K562 (cell line): ENCODE measurements around the gene TCP10L. TPM values are rescaled to one million over a fixed set of nuclear protein-coding genes. Genes with fewer than 3 reads are reported as not detected.

Experiments used
- ATAC-seq: fragments of 200-7000 bp; cut with Tn5 transposase; 3 replicates; pipeline ENCODE4 v1.9.1; 2020; ENCODE audit warnings: moderate library complexity
- BruUV-seq: library from RNA; stranded (reverse); fragments of 400-500 nt; replicated peaks from 2 replicates; lab custom pipeline; 2021; lab: Mats Ljungman, UMichigan
- CTCF ChIA-PET: fragments of 300-600 bp; formaldehyde crosslinking; extraction: SDS; loops from one replicate; lab custom pipeline; 2021; ENCODE audit warnings: low intra/inter-chr PET ratio; lab: Yijun Ruan, JAX
- POLR2A ChIA-PET: fragments of 300-600, 350-650 bp; sonication (Branson Sonifier 250); formaldehyde crosslinking; extraction: SDS; loops from one replicate; lab custom pipeline; 2021; ENCODE audit warnings: antibody characterized with exemption, inconsistent platforms; lab: Yijun Ruan, JAX
- DNase-seq, 4 experiments: peaks; one replicate each; pipeline versions ENCODE4 v3.0.0 to v3.0.0-alpha.2; 2011 to 2018; ENCODE audit warnings: low spot score in 3 of 4, mixed read lengths in 3 of 4; ENCODE audit errors: extremely low read depth in 1 of 4
- FAIRE-seq: peaks from 2 replicates; lab custom pipeline; 2011; peaks lifted over from hg19 to GRCh38; lab: Jason Lieb, UNC
- H2AFZ ChIP-seq: 2 replicates; pipeline ENCODE4 v1.6.0; 2011; ENCODE audit warnings: low read depth, low read length, control low read depth, inconsistent platforms
- H3K27ac ChIP-seq: fragments of 200-600 bp; 3 replicates; pipeline ENCODE4 v1.8.0; 2011; ENCODE audit warnings: low read depth, mild to moderate bottlenecking, control low read depth, inconsistent platforms, low read length, moderate library complexity, mixed read lengths; ENCODE audit errors: extremely low read depth
- H3K27me3 ChIP-seq, 2 experiments: fragments of 300-600 bp in 1 of 2; 2 replicates in 1 of 2; 3 replicates in 1 of 2; pipeline versions ENCODE4 v1.6.0 to v1.8.0; 2011; ENCODE audit warnings: inconsistent platforms in 2 of 2, low read length in 2 of 2, mild to moderate bottlenecking in 1 of 2, mixed read lengths in 1 of 2, moderate library complexity in 1 of 2; ENCODE audit not compliant: control insufficient read depth in 2 of 2, insufficient read depth in 2 of 2
- H3K36me3 ChIP-seq: fragments of 300-600 bp; 3 replicates; pipeline ENCODE4 v1.8.0; 2011; ENCODE audit warnings: mild to moderate bottlenecking, low read length, inconsistent platforms; ENCODE audit not compliant: control insufficient read depth, insufficient read depth
- H3K4me1 ChIP-seq, 2 experiments: fragments of 200-600 bp in 1 of 2; replicated peaks in 1 of 2; 2 replicates in 1 of 2; 3 replicates in 1 of 2; pipeline versions ENCODE4 v1.5.1 to v1.8.0; 2011; ENCODE audit warnings: inconsistent platforms in 2 of 2, low read length in 2 of 2, mild to moderate bottlenecking in 1 of 2, mixed read lengths in 1 of 2, moderate library complexity in 1 of 2; ENCODE audit not compliant: control insufficient read depth in 2 of 2, insufficient read depth in 2 of 2
- H3K4me2 ChIP-seq: 2 replicates; pipeline ENCODE4 v1.6.1; 2011; ENCODE audit warnings: low read length, control low read depth, inconsistent platforms, mixed read lengths; ENCODE audit not compliant: insufficient read depth
- H3K4me3 ChIP-seq: fragments of 200-600 bp; sonication (generic), shearing (Covaris generic); 2 replicates; pipeline ENCODE4 v1.5.1; 2016; ENCODE audit warnings: control low read depth, inconsistent platforms
- H3K79me2 ChIP-seq: fragments of 200-600 bp; 3 replicates; pipeline ENCODE4 v1.8.0; 2011; ENCODE audit warnings: low read length, inconsistent platforms; ENCODE audit not compliant: control insufficient read depth, insufficient read depth
- H3K9ac ChIP-seq, 2 experiments: 2 replicates each; pipeline versions ENCODE4 v1.6.0 to v1.6.1; 2011; ENCODE audit warnings: low read depth in 2 of 2, low read length in 2 of 2, control low read depth in 1 of 2, inconsistent platforms in 1 of 2, mild to moderate bottlenecking in 1 of 2, mixed read lengths in 1 of 2; ENCODE audit not compliant: insufficient read depth in 1 of 2
- H3K9me1 ChIP-seq: one replicate; pipeline ENCODE4 v1.6.0; 2011; ENCODE audit warnings: inconsistent platforms, mild to moderate bottlenecking, low read length, moderate library complexity; ENCODE audit not compliant: control insufficient read depth, insufficient read depth
- H3K9me3 ChIP-seq: replicated peaks from 2 replicates; pipeline ENCODE4 v1.5.1; 2011; ENCODE audit warnings: low read depth, low read length, inconsistent platforms; ENCODE audit not compliant: control insufficient read depth, insufficient read depth
- H4K20me1 ChIP-seq: replicated peaks from 2 replicates; pipeline ENCODE4 v1.6.1; 2011; ENCODE audit warnings: low read length, inconsistent platforms, mixed read lengths; ENCODE audit not compliant: control insufficient read depth, insufficient read depth
- CREB5 ChIP-seq: fragments of 250-450 bp; sonication (Bioruptor Pico); IDR thresholded peaks from 2 replicates; pipeline ENCODE4 v1.5.0; 2020; ENCODE audit warnings: mild to moderate bottlenecking
- ELF4 ChIP-seq: fragments of 450-650 bp; formaldehyde crosslinking; IDR thresholded peaks from 2 replicates; pipeline ENCODE4 v1.4.0; 2022; ENCODE audit warnings: missing genetic modification characterization
- FOXK2 ChIP-seq, 2 experiments: fragments of 450-650 bp; IDR thresholded peaks in 1 of 2; conservative IDR thresholded peaks in 1 of 2; 2 replicates each; pipeline ENCODE4 v1.6.1; 2016; ENCODE audit warnings: low read depth in 2 of 2, mild to moderate bottlenecking in 1 of 2
- HDAC8 ChIP-seq: fragments of 450-650 bp; IDR thresholded peaks from 2 replicates; pipeline ENCODE4 v1.6.1; 2016; ENCODE audit warnings: mild to moderate bottlenecking, missing genetic modification characterization, moderate library complexity, missing compliant biosample characterization
- HNRNPL ChIP-seq: fragments of 200-400 bp; formaldehyde crosslinking; IDR thresholded peaks from 2 replicates; pipeline ENCODE4 v1.6.1; 2017; ENCODE audit warnings: low read depth, mild to moderate bottlenecking, low read length
- KLF13 ChIP-seq: fragments of 450-650 bp; IDR thresholded peaks from 2 replicates; pipeline ENCODE4 v1.6.1; 2016; ENCODE audit warnings: missing genetic modification characterization, low read depth, mild to moderate bottlenecking, missing compliant biosample characterization, moderate library complexity, borderline replicate concordance
- KLF6 ChIP-seq: fragments of 250-450 bp; sonication (Bioruptor Pico); IDR thresholded peaks from 2 replicates; pipeline ENCODE4 v1.4.0; 2020; ENCODE audit warnings: mild to moderate bottlenecking, moderate library complexity, borderline replicate concordance
- PTRF ChIP-seq: fragments of 450-650 bp; IDR thresholded peaks from 2 replicates; pipeline ENCODE4 v1.6.1; 2016; ENCODE audit warnings: mild to moderate bottlenecking, missing genetic modification characterization, missing compliant biosample characterization
- SPI1 ChIP-seq: IDR thresholded peaks from 2 replicates; pipeline ENCODE4 v1.6.1; 2011; ENCODE audit warnings: low read depth, low read length, control low read depth, borderline replicate concordance
- STAT6 ChIP-seq: sonication (generic); formaldehyde crosslinking; IDR thresholded peaks from 2 replicates; pipeline ENCODE4 v1.8.1; 2023; ENCODE audit warnings: mild to moderate bottlenecking, missing genetic modification reagents
- TRIM28 ChIP-seq: fragments of 450-650 bp; IDR thresholded peaks from 2 replicates; pipeline ENCODE4 v1.6.1; 2017
- ZNF24 ChIP-seq: fragments of 450-650 bp; IDR thresholded peaks from 2 replicates; pipeline ENCODE4 v1.6.1; 2016
- WGBS: fragments of 100-300 bp; shearing (Covaris generic); methylation state at CpG from one replicate; pipeline ENCODE4 v1.1.6; 2016; ENCODE audit warnings: low coverage, mixed read lengths; ENCODE audit not compliant: insufficient coverage; ENCODE audit errors: missing lambda C conversion rate; 5-methylcytosine and 5-hydroxymethylcytosine counted together
- in situ Hi-C: fragments of 300-500 bp; cut with MboI; formaldehyde crosslinking; loops from 4 replicates; pipeline ENCODE4 v1.15.0; 2018; ENCODE audit warnings: inconsistent platforms, mixed read lengths
- intact Hi-C: fragments of 100-400 bp; cut with micrococcal nuclease; formaldehyde crosslinking; loops from 2 replicates; pipeline ENCODE4 v1.14.2; 2022
- polyA plus RNA-seq, 8 experiments: library from polyadenylated mRNA; depleted of rRNA in 4 of 8; stranded (reverse) in 5 of 8; unstranded in 3 of 8; fragments of >200 nt; fragmentation: Nextera tagmentation in 2 of 8; fragmentation: Illumina TruSeq in 1 of 8; extraction: Ambion mirVana in 2 of 8; extraction: Trizol in 1 of 8; gene quantifications; 2 replicates each; pipeline versions ENCODE4 v1.2.1 to v1.2.3, GENCODE V29; 2011 to 2014; ENCODE audit warnings: inconsistent platforms in 1 of 8, missing spikeins in 1 of 8
- total RNA-seq, 7 experiments: library from RNA; depleted of rRNA in 6 of 7; stranded (reverse); fragments of >200 nt in 6 of 7; fragmentation: Illumina TruSeq in 2 of 7; extraction: Trizol in 2 of 7; gene quantifications; 2 replicates each; pipeline versions ENCODE4 v1.2.1 to v1.2.3, GENCODE V29; 2011 to 2021; ENCODE audit warnings: low replicate concordance in 1 of 7
- TF ChIP-seq, protein P1 (sequence below): fragments of 250-450 bp; sonication (Bioruptor Pico); IDR thresholded peaks from 2 replicates; pipeline ENCODE4 v1.4.0; 2020
- TF ChIP-seq, protein P2 (sequence below): fragments of 450-650 bp; formaldehyde crosslinking; IDR thresholded peaks from 2 replicates; pipeline ENCODE4 v1.4.0; 2020; ENCODE audit warnings: mild to moderate bottlenecking, mixed read lengths

Gene TCP10L
- total and polyA plus RNA-seq, 9 of the 15 experiments (the other 6 are each of a cell fraction or from before 2014, with no cell fraction given): 0.34 to 0.91 (median 0.56) TPM; not detected in 2

GRCh38 chr21:32554832-32555638 is 30.3 kb downstream of the TCP10L start:
- no peaks in the 10 kb centered on the region for H3K79me2 ChIP-seq
- no peak for FAIRE-seq
- no peaks in the 10 kb centered on the region for H3K27me3 ChIP-seq
- no peak overlapping the region for H3K9ac ChIP-seq
- BruUV-seq: no TSS peak
- ChIA-PET CTCF (no interaction called here), POLR2A (interaction anchor here (1.2 to 1.8 kb wide), 3 partner anchors 8 to 30 kb away, joined by 3 to 5 read pairs (median 3); no protein-coding TSS in a partner anchor)
- in situ Hi-C loops (no loop called here), intact Hi-C loops (no loop called here)
- H3K4me3 ChIP-seq: no peak overlapping the region
- peak in 1 of 4 experiments; percentile 60 for DNase-seq
- H3K9me1 ChIP-seq: no peaks in the 10 kb centered on the region
- ATAC-seq: peak; percentile 70
- H3K36me3 ChIP-seq: no peaks in the 10 kb centered on the region
- no peaks in the 10 kb centered on the region for H4K20me1 ChIP-seq
- H3K27ac ChIP-seq: no peak overlapping the region
- no peaks in the 10 kb centered on the region for H3K9me3 ChIP-seq
- H2AFZ ChIP-seq: peak overlapping the region; percentile 55
- H3K4me2 ChIP-seq: peak overlapping the region; percentile 21; the same call in 1 of the 2 replicates
- WGBS: 38% methylated on average over 4 of the region's 4 CpGs
- peaks cover 3 to 14% of the 10 kb centered on the region in 2 experiments; a peak in 4 of 5 replicates for H3K4me1 ChIP-seq
- 0 out of 2 replicates have a peak, but pooled peaks have one; percentile 53 for TF ChIP-seq KLF6 (CRISPR knock-in tag)
- no peak for TF ChIP-seq TRIM28
- TF ChIP-seq ZNF24: no peak
- no peak for TF ChIP-seq HNRNPL
- TF ChIP-seq HDAC8: no peak
- TF ChIP-seq CREB5 (CRISPR knock-in tag): no peak
- 0 out of 4 replicates have a peak, but pooled peaks of 1 of the 2 experiments have one; percentile 28 for TF ChIP-seq FOXK2 (conservative IDR thresholded peaks at IDR 0.05 in 1 of 2, IDR thresholded peaks at IDR 0.05 in 1 of 2; ENCODE audit: low read depth in 2 of 2)
- no peak for TF ChIP-seq PTRF
- TF ChIP-seq, protein P1, sequence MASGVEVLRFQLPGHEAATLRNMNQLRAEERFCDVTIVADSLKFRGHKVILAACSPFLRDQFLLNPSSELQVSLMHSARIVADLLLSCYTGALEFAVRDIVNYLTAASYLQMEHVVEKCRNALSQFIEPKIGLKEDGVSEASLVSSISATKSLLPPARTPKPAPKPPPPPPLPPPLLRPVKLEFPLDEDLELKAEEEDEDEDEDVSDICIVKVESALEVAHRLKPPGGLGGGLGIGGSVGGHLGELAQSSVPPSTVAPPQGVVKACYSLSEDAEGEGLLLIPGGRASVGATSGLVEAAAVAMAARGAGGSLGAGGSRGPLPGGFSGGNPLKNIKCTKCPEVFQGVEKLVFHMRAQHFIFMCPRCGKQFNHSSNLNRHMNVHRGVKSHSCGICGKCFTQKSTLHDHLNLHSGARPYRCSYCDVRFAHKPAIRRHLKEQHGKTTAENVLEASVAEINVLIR (CRISPR knock-in tag): no peak
- TF ChIP-seq, protein P2, sequence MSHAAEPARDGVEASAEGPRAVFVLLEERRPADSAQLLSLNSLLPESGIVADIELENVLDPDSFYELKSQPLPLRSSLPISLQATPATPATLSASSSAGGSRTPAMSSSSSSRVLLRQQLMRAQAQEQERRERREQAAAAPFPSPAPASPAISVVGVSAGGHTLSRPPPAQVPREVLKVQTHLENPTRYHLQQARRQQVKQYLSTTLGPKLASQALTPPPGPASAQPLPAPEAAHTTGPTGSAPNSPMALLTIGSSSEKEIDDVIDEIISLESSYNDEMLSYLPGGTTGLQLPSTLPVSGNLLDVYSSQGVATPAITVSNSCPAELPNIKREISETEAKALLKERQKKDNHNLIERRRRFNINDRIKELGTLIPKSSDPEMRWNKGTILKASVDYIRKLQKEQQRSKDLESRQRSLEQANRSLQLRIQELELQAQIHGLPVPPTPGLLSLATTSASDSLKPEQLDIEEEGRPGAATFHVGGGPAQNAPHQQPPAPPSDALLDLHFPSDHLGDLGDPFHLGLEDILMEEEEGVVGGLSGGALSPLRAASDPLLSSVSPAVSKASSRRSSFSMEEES: peak; percentile 95
- peak; percentile 31; the same call in 1 of the 2 replicates for TF ChIP-seq SPI1
- TF ChIP-seq ELF4 (CRISPR knock-in tag): no peak
- no peak for TF ChIP-seq STAT6 (CRISPR knock-in tag)
- no peak for TF ChIP-seq KLF13 (tag)
